HG03442 (cell line): ENCODE data around the gene SHROOM2.

Experiments used
- ATAC-seq: cut with Tn5 transposase; IDR thresholded peaks from one replicate; pipeline ENCODE4 v1.9.1; 2021; ENCODE audit warnings: mild to moderate bottlenecking, moderate library complexity; ENCODE audit not compliant: unreplicated experiment

SHROOM2 gene

GRCh38 chrX:9887659-9888297 lies 101.5 kb downstream of the SHROOM2 start:
- no peak for ATAC-seq

DNA sequence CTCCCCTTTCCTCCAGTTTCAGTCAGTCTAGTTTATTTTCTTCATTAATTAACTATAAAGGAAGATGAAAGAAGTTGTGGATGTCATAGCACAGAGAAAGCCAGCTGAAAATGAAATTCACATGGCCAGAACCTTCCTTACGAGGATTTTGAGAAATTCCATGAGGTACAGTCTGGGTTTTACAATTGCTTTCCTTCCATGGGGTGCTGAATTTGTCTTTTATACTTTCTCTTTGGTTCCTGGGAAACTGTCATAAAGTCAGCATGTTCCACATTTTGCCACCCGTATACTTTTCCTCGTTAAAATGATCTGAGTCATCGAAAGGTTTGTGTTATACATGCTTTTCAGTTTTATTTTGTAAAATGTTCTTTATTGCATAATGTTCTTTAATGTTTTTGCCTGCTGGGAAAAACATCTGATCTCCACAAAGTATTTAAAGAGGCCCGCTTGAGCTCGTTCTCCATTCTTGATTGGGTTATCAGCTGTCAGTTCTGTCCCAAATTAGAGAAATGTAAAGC lies 102.8 kb downstream of the SHROOM2 start:
- ATAC-seq: no peak

GRCh38 chrX:9890681-9891091 lies 104.5 kb downstream of the SHROOM2 start:
- ATAC-seq: no peak

- no peak for ATAC-seq
These were observed 109.1 kb downstream of the SHROOM2 start for GRCh38 chrX:9895225-9895912.

DNA sequence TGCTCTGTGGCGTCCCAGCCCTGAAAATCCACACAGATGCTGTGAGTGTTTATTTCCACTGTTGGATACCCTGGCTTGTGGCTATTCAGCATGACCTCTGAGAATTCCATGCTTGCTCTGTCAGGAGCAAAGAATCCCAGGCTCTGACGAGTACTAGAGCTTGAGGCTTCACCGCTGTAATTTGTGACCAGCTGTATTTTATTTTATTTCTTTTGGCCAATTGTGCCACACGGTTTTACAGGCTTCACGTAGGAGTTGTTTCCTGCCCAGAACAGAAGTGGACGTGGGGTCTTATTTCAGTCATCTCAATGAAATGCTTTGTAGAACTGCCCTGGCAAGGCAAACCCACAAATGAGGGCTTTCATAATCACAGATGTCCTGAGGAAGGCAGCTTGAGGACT lies 111.5 kb downstream of the SHROOM2 start:
- no peak for ATAC-seq

DNA sequence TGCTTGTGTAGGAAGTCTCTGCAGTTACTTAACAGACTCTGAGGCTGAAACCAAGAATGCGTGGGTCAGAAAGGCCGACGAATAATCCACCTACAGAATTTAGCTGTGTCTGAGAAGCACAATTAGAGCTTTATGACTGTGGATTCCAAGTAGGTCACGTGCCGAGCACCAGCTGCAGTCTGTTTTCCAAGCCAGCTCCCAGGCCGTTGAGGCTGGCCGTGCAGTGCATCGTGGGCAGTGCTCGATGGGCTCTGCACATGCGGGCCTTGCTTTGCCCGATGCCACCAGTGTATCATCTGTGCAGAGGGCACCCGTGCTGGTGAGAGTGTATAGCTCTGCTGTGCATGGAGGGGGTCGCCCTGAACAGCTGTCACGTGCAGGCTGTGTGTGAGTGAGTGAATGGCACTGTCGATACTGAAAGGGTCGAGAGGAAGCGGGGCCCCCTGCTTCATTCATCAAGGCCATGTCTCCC lies 113.4 kb downstream of the SHROOM2 start:
- ATAC-seq: no peak

DNA sequence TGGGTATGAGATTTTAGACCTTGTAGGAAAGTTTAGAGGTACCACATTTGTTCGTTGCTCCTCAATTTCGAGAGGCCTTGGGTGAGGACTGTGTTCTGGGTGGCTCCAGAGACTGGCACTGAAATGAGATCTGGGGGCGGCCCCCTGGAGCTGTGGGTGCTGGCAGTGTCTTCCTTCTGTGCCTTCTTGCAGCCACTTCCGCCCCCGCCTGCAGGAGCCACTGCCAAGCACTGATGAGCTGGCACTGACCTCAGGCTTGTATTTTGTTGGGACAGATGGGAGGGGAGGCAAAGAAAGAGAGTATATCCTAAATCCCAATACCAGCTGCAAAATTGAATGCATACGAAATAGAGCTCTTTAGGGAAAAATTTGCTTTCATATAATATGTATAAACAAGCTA lies 116.4 kb downstream of the SHROOM2 start:
- no peak for ATAC-seq

DNA sequence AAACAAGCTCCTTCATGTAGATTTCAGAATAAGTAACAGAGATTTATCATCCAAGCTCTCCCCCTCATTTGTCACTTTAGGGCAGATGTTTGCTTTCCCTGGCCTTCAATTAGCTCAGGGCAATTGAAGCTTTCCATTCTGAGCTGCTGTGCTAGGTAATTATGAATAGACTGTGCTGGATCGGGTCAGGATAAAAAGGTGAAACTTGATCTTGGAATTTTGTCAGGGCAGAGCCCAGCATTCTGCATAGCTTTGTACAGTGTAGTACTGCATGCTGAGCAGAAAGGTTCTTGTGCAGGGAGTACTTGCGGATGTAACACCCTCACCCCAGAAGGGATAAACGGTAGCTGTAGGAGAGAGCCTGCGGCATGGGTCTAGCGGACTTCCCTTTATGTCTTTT lies 116.9 kb downstream of the SHROOM2 start:
- no peak for ATAC-seq

- no peak for ATAC-seq
These were observed 119.1 kb downstream of the SHROOM2 start for GRCh38 chrX:9905288-9905687.

GRCh38 chrX:9905721-9906120 lies 119.5 kb downstream of the SHROOM2 start:
- no peak for ATAC-seq

- no peak for ATAC-seq
These were observed 120.7 kb downstream of the SHROOM2 start for GRCh38 chrX:9906919-9907318.

GRCh38 chrX:9907645-9908387 lies 121.6 kb downstream of the SHROOM2 start:
- ATAC-seq: no peak

- no peak for ATAC-seq
These were observed 123.0 kb downstream of the SHROOM2 start for GRCh38 chrX:9909254-9909653.

DNA sequence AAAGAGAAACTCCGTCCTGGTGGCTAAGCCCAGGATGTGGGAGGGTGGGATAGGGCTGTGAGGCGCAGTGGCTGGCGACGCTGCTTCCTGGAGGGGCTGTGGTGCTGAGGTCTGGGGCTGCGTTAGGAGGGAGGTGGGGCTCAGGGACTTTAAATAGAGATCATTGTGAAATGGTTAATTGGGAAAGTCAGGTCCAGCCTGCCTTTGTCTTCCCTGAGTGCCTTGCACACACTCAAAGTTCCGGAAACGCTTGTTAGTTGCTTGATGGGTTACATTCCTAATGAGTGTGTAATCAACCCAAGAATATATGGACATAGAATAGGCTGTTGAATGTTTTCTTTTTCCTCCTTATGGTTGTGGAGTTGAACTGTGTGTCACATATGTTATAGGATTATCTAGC lies 125.3 kb downstream of the SHROOM2 start:
- ATAC-seq: no peak

DNA sequence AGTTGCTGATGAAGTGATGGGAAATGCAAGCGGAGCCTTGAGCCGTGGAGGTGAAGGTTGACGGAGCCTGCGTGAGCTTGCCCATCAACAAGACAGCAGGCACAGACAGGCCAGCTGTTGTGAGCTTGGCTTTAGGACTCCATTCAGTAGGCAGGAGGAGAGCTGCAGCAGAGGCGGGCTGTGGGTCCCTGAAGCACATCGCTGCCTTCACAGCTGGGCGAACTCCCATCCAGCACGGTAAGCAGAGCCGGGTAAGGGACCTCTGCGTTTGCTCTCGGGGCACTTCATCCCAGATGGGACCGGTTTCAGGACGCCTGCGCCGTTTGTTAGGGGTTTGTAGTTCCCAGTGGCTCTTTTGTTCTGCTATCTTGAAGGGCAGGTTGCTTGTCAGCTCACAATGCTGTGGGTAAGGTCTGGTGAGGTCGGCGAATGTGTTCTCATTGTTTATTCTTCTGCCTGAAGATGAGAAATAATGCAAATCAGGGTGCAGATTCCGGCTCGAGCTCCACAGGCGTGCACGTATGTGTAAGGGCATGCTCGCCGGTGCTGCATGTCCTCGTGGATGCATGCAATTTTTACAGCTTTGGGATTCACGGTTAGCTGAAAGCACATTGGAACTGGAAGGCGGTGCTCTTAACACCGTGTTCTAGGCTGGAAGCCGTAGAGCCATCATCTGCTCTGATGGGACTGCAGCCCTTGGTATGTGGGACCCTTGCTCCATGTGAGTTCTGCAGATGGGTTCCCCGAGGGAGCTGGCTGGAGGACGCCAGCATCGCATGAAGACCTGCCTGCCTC lies 126.3 kb downstream of the SHROOM2 start:
- no peak for ATAC-seq

DNA sequence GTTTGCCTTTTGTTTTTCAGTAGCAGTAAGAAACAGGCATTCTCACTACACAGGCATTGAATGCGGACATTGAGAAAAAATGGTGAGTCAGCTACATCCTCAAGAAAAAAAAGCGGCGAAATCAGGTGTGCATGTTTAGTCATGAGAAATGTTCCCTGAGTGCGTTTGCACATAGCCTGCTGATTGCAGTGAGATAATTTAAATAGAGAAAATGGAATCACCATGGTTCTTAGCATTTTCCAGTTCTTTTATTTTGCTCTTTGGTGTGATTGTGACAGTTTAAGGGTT lies 126.9 kb downstream of the SHROOM2 start:
- ATAC-seq: no peak

- ATAC-seq: no peak
These were observed 131.6 kb downstream of the SHROOM2 start for GRCh38 chrX:9917861-9918260.

GRCh38 chrX:9919632-9920172 lies 133.5 kb downstream of the SHROOM2 start:
- no peak for ATAC-seq

- no peak for ATAC-seq
These were observed 135.2 kb downstream of the SHROOM2 start for GRCh38 chrX:9921407-9921806.

- ATAC-seq: no peak
These were observed 137.1 kb downstream of the SHROOM2 start for GRCh38 chrX:9923357-9923756.

- no peak for ATAC-seq
These were observed 139.8 kb downstream of the SHROOM2 start for GRCh38 chrX:9926002-9926401.
